ENCODE measurements around the gene R3HCC1L. TPM values are rescaled to one million over a fixed set of nuclear protein-coding genes. Genes with fewer than 3 reads are reported as not detected.
A peak's percentile ranks its signal among the peaks of the same experiment; 100 is the strongest.

The R3HCC1L gene
- total RNA-seq = 10 to 100 TPM; 18.4 to 24.0 TPM

DNA sequence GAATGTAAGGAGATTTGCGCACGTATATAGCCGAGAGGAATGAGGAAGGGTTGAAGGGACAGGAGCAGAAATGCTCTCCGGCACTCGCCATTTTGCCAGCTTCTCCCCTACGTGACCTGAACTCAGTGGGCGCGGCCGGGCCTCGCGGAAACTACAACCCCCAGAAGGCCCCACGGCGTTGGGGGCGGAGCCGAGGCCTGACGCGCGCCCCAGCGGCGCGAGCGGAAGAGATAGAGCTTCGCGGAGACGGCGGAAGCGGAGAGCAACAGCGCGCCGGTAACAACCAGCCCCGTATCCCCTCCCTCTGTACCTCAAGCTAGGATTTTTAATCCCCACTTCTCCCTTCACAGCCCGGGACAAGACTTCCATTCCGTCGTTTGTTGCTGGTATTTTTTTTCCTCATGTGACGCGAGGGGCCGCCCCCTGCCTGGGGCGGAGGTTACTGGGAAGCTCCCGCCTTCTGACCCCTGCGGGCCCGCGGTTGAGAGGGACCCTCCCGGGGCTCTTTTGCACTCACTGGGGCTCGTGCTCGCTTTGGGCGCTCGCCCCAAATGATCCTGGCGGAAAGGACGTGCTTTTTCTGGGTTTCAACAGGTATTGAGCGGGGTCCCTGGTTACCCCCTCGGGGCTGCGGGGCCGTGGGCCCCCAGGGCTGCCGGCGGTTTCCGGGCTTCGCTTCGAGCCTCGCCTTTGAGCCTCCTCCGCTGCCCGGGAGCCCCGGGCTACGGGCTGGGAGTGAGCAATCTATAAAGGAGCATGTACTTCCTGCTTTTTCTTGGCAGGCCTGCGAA is at the start of gene R3HCC1L:
Gene R3HCC1L (plus strand): TSS at position 227 of the 791 bp plus-strand sequence. CDS start 73,458 bp downstream, outside the sequence.
- peaks cover 55% of the 10 kb centered on the region for H3K4me1 Mint-ChIP-seq (ENCODE audit: low read depth)
- H3K4me3 Mint-ChIP-seq = peak within 1 kb of the TSS; percentile 84 to 94
- peak; percentile 96 to 97 for DNase-seq
- peak within 1 kb of the TSS; percentile 89 for H3K27ac Mint-ChIP-seq
- peak; percentile 96 to 98 for ATAC-seq (replicated peaks in 1 of 2)
- no peaks in the 10 kb centered on the region for H3K27me3 Mint-ChIP-seq (ENCODE audit: low read depth)
- H3K9me3 Mint-ChIP-seq = peaks cover 3 to 6% of the 10 kb centered on the region in 2 donors
- H3K36me3 Mint-ChIP-seq (ENCODE audit: insufficient read depth in 2 of 2) = peaks cover 2 to 5% of the 10 kb centered on the region in 2 donors

DNA sequence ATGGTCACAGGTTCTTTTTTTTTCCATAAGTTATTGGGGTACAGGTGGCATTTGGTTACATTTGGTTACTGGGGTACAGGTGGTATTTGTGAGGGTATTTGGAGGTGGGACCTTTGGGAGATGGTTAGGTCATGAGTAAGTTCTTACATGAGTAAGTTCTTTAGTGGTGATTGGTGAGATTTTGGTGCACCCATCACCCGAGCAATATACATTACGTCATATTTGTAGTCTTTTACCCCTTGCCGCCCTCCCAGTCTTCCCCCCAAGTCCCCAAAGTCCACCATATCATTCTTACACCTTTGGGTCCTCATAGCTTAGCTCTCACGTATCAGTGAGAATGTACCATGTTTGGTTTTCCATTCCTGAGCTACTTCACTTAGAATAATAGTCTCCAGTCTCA is 49.2 kb upstream of the R3HCC1L start:
- no peak for DNase-seq
- Mint-ChIP-seq H3K4me1 (ENCODE audit: low read depth) (no peaks in the 10 kb centered on the region), H3K4me3 (no peak overlapping the region), H3K27me3 (ENCODE audit: low read depth) (peaks cover 26% of the 10 kb centered on the region), H3K36me3 (ENCODE audit: insufficient read depth in 2 of 2) (no peaks in the 10 kb centered on the region), H3K27ac (no peak overlapping the region), H3K9me3 (no peaks in the 10 kb centered on the region)
- ATAC-seq (replicated peaks in 1 of 2) = no peak

DNA sequence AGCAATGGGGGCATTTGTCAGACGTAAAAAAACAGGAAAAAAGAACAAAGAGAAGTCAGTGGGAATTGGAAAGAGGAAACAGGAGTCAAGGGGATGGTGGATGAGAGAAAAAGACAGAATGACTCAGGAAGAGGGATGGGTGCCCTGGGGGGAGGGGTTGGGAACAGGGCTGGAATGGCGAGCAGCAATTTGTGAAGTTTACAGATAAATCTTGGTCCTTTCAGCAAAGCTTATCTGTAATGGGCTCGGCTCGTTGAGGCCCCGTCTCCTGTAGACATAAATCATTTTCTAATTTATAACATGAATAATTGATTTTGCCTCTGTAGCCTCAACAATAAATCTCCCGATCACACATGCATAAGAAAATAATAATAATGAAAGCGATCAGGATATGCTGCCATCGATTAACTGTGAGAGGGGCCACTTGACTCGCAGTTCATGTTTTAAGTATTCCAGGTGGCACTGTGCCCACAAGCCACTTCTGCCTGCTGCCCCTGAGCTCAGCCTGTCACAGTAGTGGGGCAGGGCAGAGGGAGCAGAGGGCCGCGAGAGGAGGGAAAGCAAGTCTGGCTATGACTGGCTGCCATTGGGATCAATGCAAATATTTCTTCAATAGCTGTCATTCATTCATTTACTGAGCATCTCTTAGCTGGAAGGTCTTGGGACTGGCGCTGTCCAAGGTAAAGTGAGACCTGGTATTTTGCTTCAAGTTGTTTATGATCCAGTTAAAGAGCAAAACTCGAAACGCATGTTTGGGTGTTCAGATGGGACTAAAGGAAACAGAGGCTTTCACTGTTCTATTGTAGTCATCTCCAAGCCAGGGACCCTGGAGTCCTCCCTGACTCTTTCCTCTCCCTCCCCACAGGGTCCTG is 47.4 kb upstream of the R3HCC1L start:
- H3K27me3 Mint-ChIP-seq (ENCODE audit: low read depth) = peaks cover 26% of the 10 kb centered on the region
- H3K4me3 Mint-ChIP-seq = no peak overlapping the region
- H3K4me1 Mint-ChIP-seq (ENCODE audit: low read depth) = no peaks in the 10 kb centered on the region
- H3K9me3 Mint-ChIP-seq = no peaks in the 10 kb centered on the region
- H3K36me3 Mint-ChIP-seq (ENCODE audit: insufficient read depth in 2 of 2) = no peaks in the 10 kb centered on the region
- ATAC-seq (replicated peaks in 1 of 2) = no peak
- no peak for DNase-seq
- H3K27ac Mint-ChIP-seq = no peak overlapping the region

- Mint-ChIP-seq H3K4me3 (no peak overlapping the region), H3K4me1 (ENCODE audit: low read depth) (no peaks in the 10 kb centered on the region), H3K27me3 (ENCODE audit: low read depth) (peaks cover 25% of the 10 kb centered on the region), H3K9me3 (no peaks in the 10 kb centered on the region), H3K27ac (no peak overlapping the region), H3K36me3 (ENCODE audit: insufficient read depth in 2 of 2) (no peaks in the 10 kb centered on the region)
- ATAC-seq (replicated peaks in 1 of 2) (no peak), DNase-seq (no peak)
Observed at GRCh38 chr10:98088186-98088971, 46.1 kb upstream of the R3HCC1L start.

GRCh38 chr10:98090822-98091221 is 43.6 kb upstream of the R3HCC1L start:
- Mint-ChIP-seq H3K27me3 (ENCODE audit: low read depth) (peaks cover 33% of the 10 kb centered on the region), H3K9me3 (no peaks in the 10 kb centered on the region), H3K4me3 (no peak overlapping the region), H3K36me3 (ENCODE audit: insufficient read depth in 2 of 2) (no peaks in the 10 kb centered on the region), H3K27ac (no peak overlapping the region), H3K4me1 (ENCODE audit: low read depth) (no peaks in the 10 kb centered on the region)
- DNase-seq (no peak), ATAC-seq (replicated peaks in 1 of 2) (no peak)

GRCh38 chr10:98096316-98096715 is 38.1 kb upstream of the R3HCC1L start:
- no peak for ATAC-seq (replicated peaks in 1 of 2)
- H3K4me1 Mint-ChIP-seq (ENCODE audit: low read depth) = no peaks in the 10 kb centered on the region
- no peaks in the 10 kb centered on the region for H3K9me3 Mint-ChIP-seq
- no peak overlapping the region for H3K4me3 Mint-ChIP-seq
- H3K27ac Mint-ChIP-seq = no peak overlapping the region
- H3K27me3 Mint-ChIP-seq (ENCODE audit: low read depth) = peaks cover 16% of the 10 kb centered on the region
- no peaks in the 10 kb centered on the region for H3K36me3 Mint-ChIP-seq (ENCODE audit: insufficient read depth in 2 of 2)
- DNase-seq = no peak

- DNase-seq (no peak), ATAC-seq (replicated peaks in 1 of 2) (no peak)
- no peaks in the 10 kb centered on the region for H3K9me3 Mint-ChIP-seq
- H3K36me3 Mint-ChIP-seq (ENCODE audit: insufficient read depth in 2 of 2) = no peaks in the 10 kb centered on the region
- H3K4me1 Mint-ChIP-seq (ENCODE audit: low read depth) = no peaks in the 10 kb centered on the region
- no peak overlapping the region for H3K4me3 Mint-ChIP-seq
- no peak overlapping the region for H3K27ac Mint-ChIP-seq
- H3K27me3 Mint-ChIP-seq (ENCODE audit: low read depth) = peaks cover 16% of the 10 kb centered on the region
Observed at GRCh38 chr10:98096731-98097130, 37.7 kb upstream of the R3HCC1L start.

DNA sequence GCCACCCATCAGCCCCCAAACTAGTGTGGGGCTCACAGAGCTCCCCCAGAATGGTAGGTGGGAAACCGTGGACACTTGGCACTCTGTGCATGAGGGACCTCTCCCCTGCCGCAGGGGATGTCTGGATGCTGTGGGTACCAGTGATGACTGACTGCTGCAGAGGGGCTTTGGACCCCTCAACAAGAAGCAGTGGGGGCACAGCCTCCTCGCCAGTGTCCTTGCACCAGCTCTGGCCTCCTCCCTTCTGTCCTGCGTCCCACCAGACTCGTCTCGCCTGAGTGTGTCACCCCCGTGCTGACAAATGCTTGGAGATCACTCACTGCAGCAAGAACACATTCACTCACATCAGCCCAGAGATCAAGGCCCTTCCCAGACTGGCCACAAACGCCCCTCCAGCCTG is 37.3 kb upstream of the R3HCC1L start:
- Mint-ChIP-seq H3K4me3 (no peak overlapping the region), H3K4me1 (ENCODE audit: low read depth) (no peaks in the 10 kb centered on the region), H3K27ac (no peak overlapping the region), H3K9me3 (no peaks in the 10 kb centered on the region), H3K27me3 (ENCODE audit: low read depth) (peaks cover 16% of the 10 kb centered on the region), H3K36me3 (ENCODE audit: insufficient read depth in 2 of 2) (no peaks in the 10 kb centered on the region)
- ATAC-seq (replicated peaks in 1 of 2) (no peak), DNase-seq (no peak)

GRCh38 chr10:98097616-98098015 is 36.8 kb upstream of the R3HCC1L start:
- Mint-ChIP-seq H3K9me3 (no peaks in the 10 kb centered on the region), H3K36me3 (ENCODE audit: insufficient read depth in 2 of 2) (no peaks in the 10 kb centered on the region), H3K27ac (no peak overlapping the region), H3K4me1 (ENCODE audit: low read depth) (no peaks in the 10 kb centered on the region), H3K27me3 (ENCODE audit: low read depth) (peaks cover 16% of the 10 kb centered on the region), H3K4me3 (no peak overlapping the region)
- DNase-seq (no peak), ATAC-seq (replicated peaks in 1 of 2) (no peak)

GRCh38 chr10:98098247-98098646 is 36.2 kb upstream of the R3HCC1L start:
- Mint-ChIP-seq H3K4me1 (ENCODE audit: low read depth) (no peaks in the 10 kb centered on the region), H3K27ac (no peak overlapping the region), H3K4me3 (no peak overlapping the region), H3K27me3 (ENCODE audit: low read depth) (peaks cover 10% of the 10 kb centered on the region), H3K36me3 (ENCODE audit: insufficient read depth in 2 of 2) (no peaks in the 10 kb centered on the region), H3K9me3 (no peaks in the 10 kb centered on the region)
- DNase-seq = no peak
- ATAC-seq (replicated peaks in 1 of 2) = no peak

DNA sequence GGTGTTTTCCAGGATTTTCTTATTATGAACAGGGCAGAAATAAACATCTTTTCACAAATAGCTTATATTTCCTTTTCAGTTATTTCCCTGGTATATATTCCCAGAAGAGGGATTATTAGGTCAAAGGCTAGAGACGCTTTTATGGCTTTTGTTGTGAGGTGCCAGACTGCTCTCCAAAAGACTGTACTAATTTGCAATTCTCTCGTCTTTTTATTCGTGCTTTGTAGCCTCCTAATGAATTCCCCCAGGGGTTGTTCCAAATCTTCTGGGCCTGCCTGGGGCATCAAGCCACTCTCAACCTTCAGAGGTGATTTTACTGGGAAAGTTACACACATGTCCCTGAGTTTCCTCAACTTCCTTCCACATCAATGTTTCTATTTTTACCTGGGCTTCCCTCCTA is 34.0 kb upstream of the R3HCC1L start:
- Mint-ChIP-seq H3K27ac (no peak overlapping the region), H3K27me3 (ENCODE audit: low read depth) (no peaks in the 10 kb centered on the region), H3K36me3 (ENCODE audit: insufficient read depth in 2 of 2) (no peaks in the 10 kb centered on the region), H3K4me1 (ENCODE audit: low read depth) (no peaks in the 10 kb centered on the region), H3K9me3 (no peaks in the 10 kb centered on the region), H3K4me3 (no peak overlapping the region)
- ATAC-seq (replicated peaks in 1 of 2) (no peak), DNase-seq (no peak)

- H3K4me3 Mint-ChIP-seq = no peak overlapping the region
- ATAC-seq (replicated peaks in 1 of 2) (no peak), DNase-seq (no peak)
- no peaks in the 10 kb centered on the region for H3K36me3 Mint-ChIP-seq (ENCODE audit: insufficient read depth in 2 of 2)
- H3K27ac Mint-ChIP-seq = no peak overlapping the region
- no peaks in the 10 kb centered on the region for H3K27me3 Mint-ChIP-seq (ENCODE audit: low read depth)
- no peaks in the 10 kb centered on the region for H3K4me1 Mint-ChIP-seq (ENCODE audit: low read depth)
- no peaks in the 10 kb centered on the region for H3K9me3 Mint-ChIP-seq
Observed at GRCh38 chr10:98101366-98101765, 33.1 kb upstream of the R3HCC1L start.

- Mint-ChIP-seq H3K4me1 (ENCODE audit: low read depth) (no peaks in the 10 kb centered on the region), H3K36me3 (ENCODE audit: insufficient read depth in 2 of 2) (no peaks in the 10 kb centered on the region), H3K4me3 (no peak overlapping the region), H3K9me3 (no peaks in the 10 kb centered on the region), H3K27ac (no peak overlapping the region), H3K27me3 (ENCODE audit: low read depth) (peaks cover 11% of the 10 kb centered on the region)
- no peak for DNase-seq
- ATAC-seq (replicated peaks in 1 of 2) = no peak
Observed at GRCh38 chr10:98104125-98104524, 30.3 kb upstream of the R3HCC1L start.
